HG02588 (cell line): Measurements from ENCODE around the gene FAM89A.
"Not testable (repeated sequence)": the region's sequence is repeated elsewhere in the genome, so short reads cannot be mapped to it uniquely, and the experiment has no call there.

Experiments used
- ATAC-seq: cut with Tn5 transposase; IDR thresholded peaks from one replicate; pipeline ENCODE4 v1.9.1; 2021; ENCODE audit warnings: mild to moderate bottlenecking, moderate library complexity; ENCODE audit not compliant: unreplicated experiment

FAM89A gene

DNA sequence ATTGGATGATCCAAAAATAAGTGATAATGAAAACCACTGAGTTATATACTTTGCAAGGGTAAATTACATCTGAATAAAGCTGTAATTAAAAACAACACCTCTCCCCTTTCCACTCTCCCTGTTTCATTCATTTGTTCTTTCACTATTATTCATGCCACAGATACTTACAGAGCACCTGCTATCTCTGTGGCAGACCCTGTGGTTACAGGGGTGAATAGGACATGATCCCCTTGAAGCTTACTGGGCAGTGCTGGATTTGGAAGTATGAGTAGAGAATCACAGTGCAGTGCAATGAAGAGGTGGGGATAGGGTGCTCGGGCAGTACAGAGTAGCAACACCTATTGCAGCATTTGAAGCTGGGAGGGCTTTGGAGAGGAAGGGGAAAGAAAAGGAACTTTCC lies 39.4 kb downstream of the FAM89A start:
- no peak for ATAC-seq

DNA sequence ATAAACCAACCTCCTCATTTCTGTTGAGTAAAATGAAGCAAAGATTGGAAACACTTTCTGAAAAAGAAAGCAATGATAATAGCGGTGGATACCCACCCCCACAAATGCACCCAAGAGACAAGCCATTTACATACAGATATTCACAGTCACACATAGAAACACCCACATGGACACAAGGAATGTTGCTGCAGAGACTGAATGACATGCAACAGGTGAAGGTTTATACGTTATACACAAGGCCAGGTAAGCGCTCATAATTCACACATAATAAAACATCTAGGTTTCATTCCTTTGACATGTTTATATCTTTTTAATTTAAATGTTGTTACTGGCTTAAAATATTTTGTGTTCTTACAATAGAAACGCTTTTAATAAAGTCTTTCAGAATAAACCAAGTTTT lies 39.9 kb downstream of the FAM89A start:
- no peak for ATAC-seq

GRCh38 chr1:230994860-230995259 lies 45.2 kb downstream of the FAM89A start:
- no peak for ATAC-seq

DNA sequence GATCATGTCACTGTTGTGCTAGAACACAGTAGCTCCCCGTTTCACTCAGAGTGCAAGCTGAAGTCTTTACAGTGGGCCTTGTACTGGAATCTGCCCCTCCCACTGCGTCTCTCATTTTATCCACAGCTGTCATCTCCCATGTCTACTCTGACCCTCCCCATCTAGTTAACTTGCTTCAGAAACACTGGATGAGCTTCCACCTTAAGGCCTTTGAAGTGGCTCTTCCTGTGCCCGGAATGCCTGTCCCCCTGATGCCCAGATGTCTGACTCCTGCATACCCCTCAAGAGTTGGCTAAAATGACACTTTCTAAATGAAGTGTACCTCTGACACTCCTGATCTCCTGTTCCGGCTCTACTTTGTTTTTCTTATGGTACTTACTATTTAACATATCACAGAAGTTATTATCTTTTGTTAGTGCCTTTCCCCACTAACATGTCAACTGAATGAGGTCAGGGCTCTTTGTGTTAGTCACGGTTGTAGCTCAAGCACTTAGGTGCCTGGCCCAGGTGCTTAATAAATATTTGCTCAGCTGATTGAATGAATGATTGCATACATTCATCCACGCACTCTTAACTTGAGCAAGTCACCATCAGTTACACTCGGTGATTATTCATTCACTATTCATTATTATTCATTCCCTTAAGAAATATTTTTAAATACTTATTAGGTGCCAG lies 47.8 kb downstream of the FAM89A start:
- ATAC-seq: no peak

DNA sequence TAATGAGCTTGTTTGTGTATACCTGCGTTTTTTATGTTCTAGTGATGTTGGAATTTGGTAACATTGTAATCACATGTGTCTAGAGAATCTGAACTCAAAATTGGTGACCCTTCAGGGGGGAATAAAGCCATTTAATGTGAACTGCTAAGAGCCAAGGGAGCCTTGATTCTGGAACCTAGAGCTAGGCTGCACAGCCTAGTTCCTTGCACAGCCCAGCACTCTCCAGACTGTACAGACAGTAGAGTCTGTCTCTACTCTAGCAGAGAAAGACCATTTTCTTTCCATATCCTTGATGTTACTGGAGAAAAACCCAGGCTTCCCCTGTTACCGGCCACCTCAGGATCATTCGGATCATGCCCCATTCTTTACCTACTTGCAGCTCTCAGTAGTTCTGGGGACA lies 52.6 kb downstream of the FAM89A start:
- no peak for ATAC-seq

DNA sequence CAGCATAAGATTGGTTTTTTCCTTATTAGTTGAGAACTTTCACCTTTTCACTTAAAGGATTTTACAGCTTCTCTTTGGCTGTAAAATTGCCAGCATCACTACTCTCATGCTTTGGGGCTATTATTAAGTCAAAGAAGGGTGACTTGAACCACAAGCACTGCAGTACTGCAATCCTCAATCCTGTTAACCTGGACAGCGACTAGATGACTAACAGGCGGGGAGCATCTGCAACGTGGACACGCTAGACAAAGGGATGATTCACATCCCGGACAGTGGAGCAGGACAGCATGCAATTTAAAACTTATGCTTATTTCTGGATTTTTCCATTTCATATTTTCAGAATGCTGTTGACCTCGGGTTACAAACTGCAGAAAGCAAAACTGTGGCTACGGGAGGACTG lies 53.1 kb downstream of the FAM89A start:
- no peak for ATAC-seq

DNA sequence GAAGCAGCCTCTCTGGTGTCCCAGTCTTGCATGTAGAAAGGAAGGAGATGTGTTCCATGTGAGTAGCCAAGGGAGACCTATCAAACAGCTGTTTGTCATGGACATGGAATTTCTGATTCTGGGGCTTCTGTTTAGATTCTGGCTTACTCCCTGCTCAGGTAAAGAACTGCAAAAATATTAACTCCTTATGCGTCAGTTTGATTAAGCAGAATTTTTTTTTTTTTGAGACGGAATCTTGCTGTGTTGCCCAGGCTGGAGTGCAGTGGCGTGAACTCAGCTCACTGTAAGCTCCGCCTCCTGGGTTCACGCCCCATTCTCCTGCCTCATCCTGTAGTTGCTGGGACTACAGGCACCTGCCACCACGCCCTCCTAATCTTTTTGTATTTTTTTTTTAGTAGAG lies 54.3 kb downstream of the FAM89A start:
- no peak for ATAC-seq

DNA sequence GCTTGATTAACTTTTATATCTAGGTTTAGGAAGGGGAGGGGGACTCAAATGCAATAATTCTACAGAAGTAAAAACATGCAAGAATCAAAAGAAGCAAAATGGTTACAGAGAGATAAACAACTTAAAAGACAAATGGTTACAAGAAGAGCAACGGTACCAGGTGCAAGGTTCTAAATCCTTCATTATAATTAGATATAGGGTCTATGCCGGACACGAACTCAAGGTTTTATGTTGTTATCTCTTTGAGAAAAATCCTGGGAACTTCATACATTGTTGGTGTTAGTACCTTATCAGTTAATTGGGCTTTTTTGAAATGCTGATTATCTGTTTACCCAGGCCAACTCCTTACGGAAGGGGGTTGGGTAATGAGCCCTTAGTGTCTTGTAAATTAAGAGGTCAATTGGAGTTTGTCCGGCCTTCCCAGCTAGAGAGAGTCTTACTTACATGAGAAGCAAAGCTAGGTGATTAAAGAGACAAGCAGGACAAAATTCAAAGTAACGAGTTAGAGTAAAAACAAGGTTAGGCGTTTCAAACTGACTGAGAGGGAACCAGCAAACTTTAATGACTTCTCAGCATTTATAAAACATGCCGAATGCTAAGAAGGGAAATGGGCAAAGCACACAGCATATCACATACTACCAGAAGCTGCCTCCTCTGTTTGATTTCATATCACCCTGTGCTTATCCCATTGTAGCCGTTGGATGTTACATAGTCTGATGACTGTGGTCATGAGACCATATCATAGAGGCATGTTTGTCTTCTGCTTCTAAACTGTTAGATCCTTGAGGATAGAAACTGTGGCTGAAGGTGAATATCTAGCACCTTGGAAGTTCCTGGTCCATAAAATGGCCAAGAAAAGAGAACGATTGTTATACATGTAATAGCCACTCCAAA lies 55.2 kb downstream of the FAM89A start:
- ATAC-seq: not testable (repeated sequence)

GRCh38 chr1:230983811-230984210 lies 56.2 kb downstream of the FAM89A start:
- ATAC-seq: no peak

DNA sequence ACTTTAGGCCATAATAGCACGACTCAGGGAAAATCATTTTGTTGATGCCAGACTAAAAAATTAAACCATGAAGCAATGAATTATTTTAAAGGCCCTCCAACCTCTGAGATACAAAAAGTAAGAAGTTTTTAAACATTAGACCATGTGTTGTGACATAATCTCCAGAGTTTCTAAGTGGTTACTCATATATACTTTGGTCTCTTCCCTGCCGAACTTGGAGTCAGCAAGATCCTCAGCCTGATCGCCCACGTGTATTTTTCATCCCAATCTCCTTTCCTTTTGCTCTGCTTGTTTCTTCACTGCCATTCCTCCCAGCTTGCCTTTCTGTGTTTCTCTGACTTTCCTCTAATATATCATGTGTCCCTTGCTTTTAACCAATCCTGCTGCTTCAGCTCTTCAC lies 57.4 kb downstream of the FAM89A start:
- ATAC-seq: no peak

GRCh38 chr1:230979952-230980351 lies 60.1 kb downstream of the FAM89A start:
- no peak for ATAC-seq

DNA sequence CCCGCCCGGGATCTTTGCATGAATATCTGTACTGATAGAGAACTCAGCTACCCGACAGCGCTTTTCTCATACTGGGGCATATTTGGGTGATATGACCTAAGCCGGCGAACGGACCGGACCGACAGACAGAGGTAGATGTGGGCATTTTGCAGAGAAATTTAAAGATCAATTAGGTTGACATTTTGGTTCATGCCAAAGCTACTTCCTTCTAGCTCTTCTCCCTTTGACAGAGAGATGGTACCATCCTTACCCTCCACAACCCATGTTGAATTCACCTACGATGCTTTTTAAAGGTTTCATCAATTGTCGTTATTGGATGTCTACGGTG lies 60.7 kb downstream of the FAM89A start:
- no peak for ATAC-seq

- ATAC-seq: peak; percentile 93
These were observed 61.3 kb downstream of the FAM89A start, which contains the start of the genes ARV1 and TTC13 for GRCh38 chr1:230978491-230979388. Gene ARV1, plus strand, starts transcription at chr1:230979094. Its CDS starts 12 bp downstream, at chr1:230979106. Gene TTC13, minus strand, starts transcription at chr1:230978861. Its CDS starts 31 bp downstream, at chr1:230978830.

- peak; percentile 5 for ATAC-seq
These were observed 62.1 kb downstream of the FAM89A start for GRCh38 chr1:230977761-230978490.

GRCh38 chr1:230976825-230977747 lies 63.0 kb downstream of the FAM89A start:
- no peak for ATAC-seq

DNA sequence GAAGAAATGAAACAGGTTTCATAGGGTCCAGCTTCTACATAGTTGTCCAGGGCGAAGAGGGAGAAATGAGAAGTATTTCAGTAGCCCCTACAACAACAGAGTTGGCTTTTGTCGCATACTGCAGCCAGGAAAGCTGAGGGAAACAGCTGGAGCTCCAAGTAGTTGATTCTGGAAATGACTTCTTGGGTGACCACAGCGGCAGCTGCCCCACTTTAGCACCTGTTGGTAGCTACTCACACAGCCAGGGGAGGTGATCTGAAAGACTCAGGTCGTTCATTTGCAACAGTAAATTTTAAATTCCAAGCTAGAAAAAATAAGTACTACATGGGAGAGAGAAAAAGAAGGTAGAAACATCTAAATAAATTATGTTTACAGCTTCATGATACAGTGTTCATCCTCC lies 63.7 kb downstream of the FAM89A start:
- no peak for ATAC-seq

DNA sequence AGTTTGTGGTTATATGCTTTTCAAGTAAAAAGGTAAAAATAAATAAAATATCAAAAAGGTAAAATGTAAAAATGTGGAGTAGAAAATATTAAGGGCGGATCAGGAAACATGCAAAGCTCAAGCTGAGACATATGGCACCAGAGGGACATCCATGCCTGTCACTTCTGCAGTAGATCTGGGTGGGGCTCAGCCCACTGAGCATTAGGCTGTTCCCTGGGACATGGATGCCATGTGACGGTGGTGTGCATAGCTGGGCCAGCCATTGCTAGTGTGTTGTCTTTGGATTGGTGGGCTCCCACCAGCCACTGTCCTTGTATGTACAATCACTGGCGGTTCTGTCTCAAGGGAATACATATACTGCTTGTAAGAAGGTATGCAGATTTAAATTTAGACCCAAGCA lies 64.4 kb downstream of the FAM89A start:
- ATAC-seq: no peak

DNA sequence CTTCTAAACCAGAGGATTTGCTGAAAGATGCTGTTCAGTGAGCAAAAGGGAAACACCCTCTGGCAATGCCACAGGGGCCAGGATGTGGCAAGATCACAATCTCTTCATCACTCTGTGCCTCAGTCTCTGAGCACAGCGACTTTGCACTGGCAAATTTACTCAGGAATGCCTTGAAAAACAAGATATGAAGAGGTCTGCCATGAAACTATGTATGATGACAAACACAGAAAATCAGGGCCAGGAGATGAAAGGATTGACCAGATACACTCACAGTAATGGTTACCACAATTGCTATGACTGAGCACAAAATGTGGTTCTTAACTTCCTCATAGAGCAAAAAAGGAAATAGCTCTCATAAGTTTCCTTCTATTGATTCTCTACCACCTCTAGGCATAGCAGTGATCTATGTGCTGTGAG lies 67.2 kb downstream of the FAM89A start:
- peak; percentile 61 for ATAC-seq

DNA sequence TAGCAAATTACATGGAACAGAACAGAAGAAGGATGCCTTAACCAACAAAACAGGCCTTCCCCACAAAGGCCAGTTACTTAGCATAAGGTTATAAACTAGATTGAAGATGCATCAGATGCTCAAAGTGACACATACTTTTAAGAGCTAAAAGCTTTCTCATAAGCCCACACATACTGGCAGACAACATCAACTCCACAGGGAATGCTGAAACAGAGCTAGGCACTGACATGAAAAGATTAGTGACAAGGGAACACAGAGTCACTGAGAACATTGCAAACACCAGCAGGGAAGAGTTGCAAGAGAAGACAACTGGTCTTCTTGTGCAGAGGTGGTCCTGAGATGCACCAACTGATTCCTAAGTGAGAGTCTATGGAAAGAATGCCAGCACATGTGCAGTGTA lies 68.3 kb downstream of the FAM89A start:
- ATAC-seq: no peak
